WTC11 (cell line): ENCODE data around the gene IKBIP. TPM values are rescaled to one million over a fixed set of nuclear protein-coding genes. Genes with fewer than 3 reads are reported as not detected.
A peak's percentile ranks its signal among the peaks of the same experiment; 100 is the strongest.

Source experiments
- ATAC-seq: fragments of 200-7000 bp; cut with Tn5 transposase; 2 replicates; pipeline ENCODE4 v1.10.0; 2021; ENCODE audit warnings: mild to moderate bottlenecking, moderate library complexity
- CTCF ChIA-PET: fragments of 300-600 bp; sonication (Branson Sonifier 250); formaldehyde crosslinking; loops from one replicate; lab custom pipeline; 2021; ENCODE audit warnings: antibody characterized with exemption; lab: Charles Lee
- POLR2A ChIA-PET: fragments of 350-600 bp; sonication (Branson Sonifier 250); formaldehyde crosslinking; loops from one replicate; lab custom pipeline; 2021; ENCODE audit warnings: antibody characterized with exemption; lab: Charles Lee
- DNase-seq: peaks from one replicate; pipeline ENCODE4 v3.0.0; 2021; ENCODE audit warnings: low spot score
- H3K27ac Mint-ChIP-seq: 2 replicates; pipeline ENCODE4 v1.8.0; 2021; ENCODE audit warnings: mixed read lengths
- H3K27me3 Mint-ChIP-seq: 2 replicates; pipeline ENCODE4 v1.8.0; 2021; ENCODE audit warnings: low read depth, mild to moderate bottlenecking, moderate library complexity, mixed read lengths
- H3K36me3 Mint-ChIP-seq: 2 replicates; pipeline ENCODE4 v1.8.0; 2021; ENCODE audit warnings: mixed read lengths
- H3K4me1 Mint-ChIP-seq: 2 replicates; pipeline ENCODE4 v1.8.0; 2022; ENCODE audit warnings: mixed read lengths
- H3K4me3 Mint-ChIP-seq: 2 replicates; pipeline ENCODE4 v1.8.0; 2021; ENCODE audit warnings: mild to moderate bottlenecking, moderate library complexity, mixed read lengths
- H3K9me3 Mint-ChIP-seq: 2 replicates; pipeline ENCODE4 v1.8.0; 2021; ENCODE audit warnings: mixed read lengths
- ATF1 ChIP-seq: sonication (generic); formaldehyde crosslinking; IDR thresholded peaks from 2 replicates; pipeline ENCODE4 v1.8.1; 2023; ENCODE audit warnings: mild to moderate bottlenecking, moderate library complexity, missing genetic modification reagents
- EMX1 ChIP-seq: fragments of 250-450 bp; sonication (Bioruptor Pico); IDR thresholded peaks from 2 replicates; pipeline ENCODE4 v1.8.0; 2021; ENCODE audit warnings: mild to moderate bottlenecking
- ESRRA ChIP-seq: sonication (generic); formaldehyde crosslinking; IDR thresholded peaks from 2 replicates; pipeline ENCODE4 v1.8.1; 2022; ENCODE audit warnings: mild to moderate bottlenecking, missing genetic modification reagents, borderline replicate concordance
- HMGA2 ChIP-seq: fragments of 250-450 bp; sonication (Bioruptor Pico); IDR thresholded peaks from 2 replicates; pipeline ENCODE4 v1.4.0; 2021; ENCODE audit warnings: mild to moderate bottlenecking, moderate library complexity
- HMGXB4 ChIP-seq: sonication (generic); formaldehyde crosslinking; IDR thresholded peaks from 2 replicates; pipeline ENCODE4 v1.8.1; 2023; ENCODE audit warnings: mild to moderate bottlenecking, moderate library complexity, missing genetic modification reagents
- IRF2 ChIP-seq: sonication (generic); formaldehyde crosslinking; IDR thresholded peaks from 2 replicates; pipeline ENCODE4 v1.8.0; 2022; ENCODE audit warnings: low read depth, missing genetic modification reagents, borderline replicate concordance
- KAT7 ChIP-seq: sonication (generic); formaldehyde crosslinking; IDR thresholded peaks from 2 replicates; pipeline ENCODE4 v1.8.1; 2023; ENCODE audit warnings: missing genetic modification reagents, mild to moderate bottlenecking, borderline replicate concordance
- NFATC4 ChIP-seq: fragments of 250-450 bp; sonication (Bioruptor Pico); IDR thresholded peaks from 2 replicates; pipeline ENCODE4 v1.9.0; 2021; ENCODE audit warnings: mild to moderate bottlenecking
- SMAD4 ChIP-seq: sonication (generic); formaldehyde crosslinking; IDR thresholded peaks from 2 replicates; pipeline ENCODE4 v1.8.0; 2022; ENCODE audit warnings: mild to moderate bottlenecking, missing genetic modification reagents
- USF1 ChIP-seq: sonication (generic); formaldehyde crosslinking; IDR thresholded peaks from 2 replicates; pipeline ENCODE4 v1.8.0; 2022; ENCODE audit warnings: mild to moderate bottlenecking, missing genetic modification reagents
- ZMAT4 ChIP-seq: fragments of 250-450 bp; sonication (Bioruptor Pico); IDR thresholded peaks from 2 replicates; pipeline ENCODE4 v1.9.0; 2021; ENCODE audit warnings: mild to moderate bottlenecking
- ZNF232 ChIP-seq: sonication (generic); formaldehyde crosslinking; IDR thresholded peaks from 2 replicates; pipeline ENCODE4 v1.8.0; 2022; ENCODE audit warnings: mild to moderate bottlenecking, missing genetic modification reagents
- ZNF263 ChIP-seq: sonication (generic); formaldehyde crosslinking; IDR thresholded peaks from 2 replicates; pipeline ENCODE4 v1.8.1; 2022; ENCODE audit warnings: low read depth, mild to moderate bottlenecking, moderate library complexity, missing genetic modification reagents
- ZNF671 ChIP-seq: fragments of 250-450 bp; sonication (Bioruptor Pico); IDR thresholded peaks from 2 replicates; pipeline ENCODE4 v1.8.0; 2021; ENCODE audit warnings: mild to moderate bottlenecking
- total RNA-seq: library from RNA; stranded (reverse); gene quantifications from 3 replicates; pipeline ENCODE4 v1.2.3, GENCODE V29; 2021
- TF ChIP-seq, protein P1 (sequence below): sonication (generic); formaldehyde crosslinking; IDR thresholded peaks from 2 replicates; pipeline ENCODE4 v1.8.1; 2022; ENCODE audit warnings: mild to moderate bottlenecking, moderate library complexity, missing genetic modification reagents
- TF ChIP-seq, protein P2 (sequence below): sonication (generic); formaldehyde crosslinking; IDR thresholded peaks from 2 replicates; pipeline ENCODE4 v1.8.0; 2023; ENCODE audit warnings: missing genetic modification reagents, mild to moderate bottlenecking, borderline replicate concordance
- TF ChIP-seq, protein P3 (sequence below): sonication (generic); formaldehyde crosslinking; IDR thresholded peaks from 2 replicates; pipeline ENCODE4 v1.8.1; 2023; ENCODE audit warnings: mild to moderate bottlenecking, missing genetic modification reagents

Gene IKBIP
- total RNA-seq, 1 experiment from 2014 or later = 15.5 TPM

GRCh38 chr12:98653866-98654493 is 9.4 kb upstream of the IKBIP start:
- Mint-ChIP-seq H3K27me3 (no peaks in the 10 kb centered on the region), H3K9me3 (no peaks in the 10 kb centered on the region), H3K4me1 (no peaks in the 10 kb centered on the region), H3K4me3 (no peak overlapping the region), H3K36me3 (peaks cover 25% of the 10 kb centered on the region), H3K27ac (no peak overlapping the region)
- no peak for TF ChIP-seq HMGXB4
- no peak for TF ChIP-seq EMX1
- no peak for TF ChIP-seq SMAD4 (CRISPR knock-in tag)
- no peak for TF ChIP-seq ZNF671 (CRISPR knock-in tag)
- no peak for TF ChIP-seq ZNF232 (CRISPR knock-in tag)
- TF ChIP-seq, protein P1, sequence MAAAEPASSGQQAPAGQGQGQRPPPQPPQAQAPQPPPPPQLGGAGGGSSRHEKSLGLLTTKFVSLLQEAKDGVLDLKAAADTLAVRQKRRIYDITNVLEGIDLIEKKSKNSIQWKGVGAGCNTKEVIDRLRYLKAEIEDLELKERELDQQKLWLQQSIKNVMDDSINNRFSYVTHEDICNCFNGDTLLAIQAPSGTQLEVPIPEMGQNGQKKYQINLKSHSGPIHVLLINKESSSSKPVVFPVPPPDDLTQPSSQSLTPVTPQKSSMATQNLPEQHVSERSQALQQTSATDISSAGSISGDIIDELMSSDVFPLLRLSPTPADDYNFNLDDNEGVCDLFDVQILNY (CRISPR knock-in tag) = no peak
- TF ChIP-seq ZNF263 = no peak
- no peak for TF ChIP-seq ESRRA (CRISPR knock-in tag)
- TF ChIP-seq, protein P2, sequence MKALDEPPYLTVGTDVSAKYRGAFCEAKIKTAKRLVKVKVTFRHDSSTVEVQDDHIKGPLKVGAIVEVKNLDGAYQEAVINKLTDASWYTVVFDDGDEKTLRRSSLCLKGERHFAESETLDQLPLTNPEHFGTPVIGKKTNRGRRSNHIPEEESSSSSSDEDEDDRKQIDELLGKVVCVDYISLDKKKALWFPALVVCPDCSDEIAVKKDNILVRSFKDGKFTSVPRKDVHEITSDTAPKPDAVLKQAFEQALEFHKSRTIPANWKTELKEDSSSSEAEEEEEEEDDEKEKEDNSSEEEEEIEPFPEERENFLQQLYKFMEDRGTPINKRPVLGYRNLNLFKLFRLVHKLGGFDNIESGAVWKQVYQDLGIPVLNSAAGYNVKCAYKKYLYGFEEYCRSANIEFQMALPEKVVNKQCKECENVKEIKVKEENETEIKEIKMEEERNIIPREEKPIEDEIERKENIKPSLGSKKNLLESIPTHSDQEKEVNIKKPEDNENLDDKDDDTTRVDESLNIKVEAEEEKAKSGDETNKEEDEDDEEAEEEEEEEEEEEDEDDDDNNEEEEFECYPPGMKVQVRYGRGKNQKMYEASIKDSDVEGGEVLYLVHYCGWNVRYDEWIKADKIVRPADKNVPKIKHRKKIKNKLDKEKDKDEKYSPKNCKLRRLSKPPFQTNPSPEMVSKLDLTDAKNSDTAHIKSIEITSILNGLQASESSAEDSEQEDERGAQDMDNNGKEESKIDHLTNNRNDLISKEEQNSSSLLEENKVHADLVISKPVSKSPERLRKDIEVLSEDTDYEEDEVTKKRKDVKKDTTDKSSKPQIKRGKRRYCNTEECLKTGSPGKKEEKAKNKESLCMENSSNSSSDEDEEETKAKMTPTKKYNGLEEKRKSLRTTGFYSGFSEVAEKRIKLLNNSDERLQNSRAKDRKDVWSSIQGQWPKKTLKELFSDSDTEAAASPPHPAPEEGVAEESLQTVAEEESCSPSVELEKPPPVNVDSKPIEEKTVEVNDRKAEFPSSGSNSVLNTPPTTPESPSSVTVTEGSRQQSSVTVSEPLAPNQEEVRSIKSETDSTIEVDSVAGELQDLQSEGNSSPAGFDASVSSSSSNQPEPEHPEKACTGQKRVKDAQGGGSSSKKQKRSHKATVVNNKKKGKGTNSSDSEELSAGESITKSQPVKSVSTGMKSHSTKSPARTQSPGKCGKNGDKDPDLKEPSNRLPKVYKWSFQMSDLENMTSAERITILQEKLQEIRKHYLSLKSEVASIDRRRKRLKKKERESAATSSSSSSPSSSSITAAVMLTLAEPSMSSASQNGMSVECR (CRISPR knock-in tag) = no peak
- no peak for TF ChIP-seq ZMAT4 (CRISPR knock-in tag)
- TF ChIP-seq ATF1 (CRISPR knock-in tag) = no peak
- no peak for TF ChIP-seq KAT7 (CRISPR knock-in tag)
- TF ChIP-seq NFATC4 (CRISPR knock-in tag) = no peak
- TF ChIP-seq USF1 = no peak
- POLR2A ChIA-PET = no interaction called here
- CTCF ChIA-PET = interaction anchor here (0.6 to 2.1 kb wide), 5 partner anchors 16 to 237 kb away, joined by 3 to 15 read pairs (median 3); no protein-coding TSS in a partner anchor
- peak; percentile 34 for ATAC-seq
- no peak for DNase-seq

- H3K36me3 Mint-ChIP-seq = peaks cover 23% of the 10 kb centered on the region
- TF ChIP-seq NFATC4 (CRISPR knock-in tag) = no peak
- TF ChIP-seq, protein P3, sequence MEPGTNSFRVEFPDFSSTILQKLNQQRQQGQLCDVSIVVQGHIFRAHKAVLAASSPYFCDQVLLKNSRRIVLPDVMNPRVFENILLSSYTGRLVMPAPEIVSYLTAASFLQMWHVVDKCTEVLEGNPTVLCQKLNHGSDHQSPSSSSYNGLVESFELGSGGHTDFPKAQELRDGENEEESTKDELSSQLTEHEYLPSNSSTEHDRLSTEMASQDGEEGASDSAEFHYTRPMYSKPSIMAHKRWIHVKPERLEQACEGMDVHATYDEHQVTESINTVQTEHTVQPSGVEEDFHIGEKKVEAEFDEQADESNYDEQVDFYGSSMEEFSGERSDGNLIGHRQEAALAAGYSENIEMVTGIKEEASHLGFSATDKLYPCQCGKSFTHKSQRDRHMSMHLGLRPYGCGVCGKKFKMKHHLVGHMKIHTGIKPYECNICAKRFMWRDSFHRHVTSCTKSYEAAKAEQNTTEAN (CRISPR knock-in tag) = no peak
- TF ChIP-seq IRF2 (CRISPR knock-in tag) = no peak
- TF ChIP-seq HMGA2 (CRISPR knock-in tag) = no peak
- TF ChIP-seq USF1 = no peak
- no peak for TF ChIP-seq ZNF263
- TF ChIP-seq, all 79 proteins: peak for 0
- Mint-ChIP-seq H3K27ac (no peak overlapping the region), H3K9me3 (no peaks in the 10 kb centered on the region), H3K27me3 (no peaks in the 10 kb centered on the region), H3K4me1 (peaks cover 5% of the 10 kb centered on the region), H3K4me3 (no peak overlapping the region)
- ATAC-seq = no peak
- no peak for DNase-seq
- POLR2A ChIA-PET = no interaction called here
- CTCF ChIA-PET = interaction anchor here (0.5 to 2.8 kb wide), 3 partner anchors 85 to 118 kb away, joined by 3 to 11 read pairs (median 4); no protein-coding TSS in a partner anchor
Measured at GRCh38 chr12:98651328-98651727, 6.7 kb upstream of the IKBIP start.
